Measurements from ENCODE around the gene TEKT3. TPM values are rescaled to one million over a fixed set of nuclear protein-coding genes. Genes with fewer than 3 reads are reported as not detected.

Gene TEKT3
- total RNA-seq, 1 experiment from 2014 or later, result not detected

DNA sequence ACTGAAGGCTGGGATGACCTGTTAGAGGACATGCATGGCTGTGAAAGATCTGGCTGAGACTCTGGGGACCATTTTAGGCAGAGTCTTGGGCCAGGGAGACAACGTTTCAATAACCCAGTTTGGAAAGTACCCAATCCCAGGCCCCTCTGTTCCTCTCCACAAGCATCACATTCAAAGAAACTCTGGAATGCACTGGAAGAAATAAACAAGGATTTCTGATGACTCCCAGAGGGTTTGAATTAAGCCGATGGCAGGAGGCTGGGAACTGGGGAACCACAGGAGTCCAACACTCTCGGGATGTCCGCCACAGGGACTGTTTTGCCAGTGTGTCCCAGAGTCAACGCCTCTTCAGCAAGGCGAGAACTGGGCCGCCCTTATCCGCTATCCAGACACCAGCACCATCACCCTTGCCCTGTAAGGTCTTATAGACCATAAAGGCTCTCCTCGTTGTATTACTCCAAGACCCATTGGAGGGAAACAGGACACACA, 79.6 kb downstream of the TEKT3 start:
- in situ Hi-C loops (cut with HindIII; ENCODE audit: low pct_unique_long_range_greater_than_20kb, low sequenced_read_pairs), result no loop called here
- DNase-seq (ENCODE audit: low read depth, low spot score), result peak; percentile 33

DNA sequence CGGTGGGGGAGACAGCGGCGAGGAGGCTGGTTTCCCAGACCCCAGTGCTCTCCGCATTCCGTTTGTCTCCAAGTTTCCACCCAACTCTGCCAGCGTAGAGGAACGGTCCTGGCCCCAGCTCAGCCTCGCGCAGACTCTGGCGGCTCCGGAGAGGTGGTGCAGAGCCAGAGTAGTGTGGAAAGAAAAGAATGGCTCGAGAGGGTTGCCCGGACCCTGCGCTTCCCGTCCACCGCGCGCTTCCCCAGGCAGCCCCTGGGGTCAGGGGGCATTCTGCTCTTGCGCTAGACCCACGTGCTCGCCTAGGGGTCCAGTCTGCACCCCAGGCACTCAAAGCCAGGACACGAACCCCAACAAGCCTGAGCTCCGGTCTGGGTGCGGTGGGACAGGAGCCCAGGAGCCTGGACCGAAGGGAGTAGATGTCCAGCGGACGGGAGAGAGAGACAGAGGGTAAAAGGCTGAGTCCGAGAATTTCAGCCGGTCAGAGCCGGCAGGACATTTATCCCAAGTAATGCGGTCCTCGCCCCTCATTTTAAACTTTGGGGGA, 80.1 kb downstream of the TEKT3 start:
- DNase-seq (ENCODE audit: low read depth, low spot score), result peak; percentile 61
- in situ Hi-C loops (cut with HindIII; ENCODE audit: low pct_unique_long_range_greater_than_20kb, low sequenced_read_pairs), result no loop called here

DNA sequence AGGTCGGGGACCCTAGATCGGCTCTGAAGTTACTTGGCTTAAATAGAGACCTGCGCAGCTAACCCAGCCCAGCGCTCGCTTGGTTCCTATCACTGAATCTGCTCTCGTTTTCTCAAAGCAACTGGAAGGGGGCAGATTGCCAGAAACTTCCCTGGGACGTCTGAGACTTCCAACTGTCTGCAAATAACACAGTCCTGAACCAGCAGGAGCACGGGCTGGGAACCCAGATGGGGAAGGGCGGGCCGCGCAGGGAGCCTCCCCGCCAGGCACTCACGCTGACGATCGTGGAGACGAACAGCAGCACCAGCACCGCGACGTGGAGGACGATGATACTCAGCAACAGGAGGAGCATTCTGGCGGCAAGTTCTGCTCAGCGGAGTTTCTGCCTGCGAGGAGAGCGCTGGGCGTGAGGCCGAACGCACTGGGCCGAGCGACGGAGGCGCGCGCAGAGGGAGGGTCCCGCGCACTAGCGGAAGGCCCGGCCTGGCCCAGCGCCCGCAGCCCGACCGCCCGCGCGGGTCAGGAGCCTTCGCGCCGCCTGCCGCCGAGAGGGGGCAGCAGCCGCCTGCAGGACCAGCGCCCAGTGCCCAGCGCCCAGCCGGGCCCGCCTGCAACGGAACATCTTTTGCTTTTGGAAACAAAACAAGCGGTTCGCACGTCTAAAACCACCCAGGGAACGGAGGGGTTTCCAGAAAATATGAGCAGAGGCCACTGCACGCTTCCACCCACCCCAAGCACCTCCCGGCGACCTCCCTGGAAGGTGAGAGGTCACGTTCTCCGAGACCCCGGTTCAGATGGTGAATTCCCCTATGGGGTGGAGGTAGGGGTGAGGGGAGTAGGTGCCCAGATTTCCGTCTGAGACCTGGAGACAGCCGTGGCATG, 80.8 kb downstream of the TEKT3 start:
- peak; percentile 76 for DNase-seq (ENCODE audit: low read depth, low spot score)
- in situ Hi-C loops (cut with HindIII; ENCODE audit: low pct_unique_long_range_greater_than_20kb, low sequenced_read_pairs), result no loop called here

DNA sequence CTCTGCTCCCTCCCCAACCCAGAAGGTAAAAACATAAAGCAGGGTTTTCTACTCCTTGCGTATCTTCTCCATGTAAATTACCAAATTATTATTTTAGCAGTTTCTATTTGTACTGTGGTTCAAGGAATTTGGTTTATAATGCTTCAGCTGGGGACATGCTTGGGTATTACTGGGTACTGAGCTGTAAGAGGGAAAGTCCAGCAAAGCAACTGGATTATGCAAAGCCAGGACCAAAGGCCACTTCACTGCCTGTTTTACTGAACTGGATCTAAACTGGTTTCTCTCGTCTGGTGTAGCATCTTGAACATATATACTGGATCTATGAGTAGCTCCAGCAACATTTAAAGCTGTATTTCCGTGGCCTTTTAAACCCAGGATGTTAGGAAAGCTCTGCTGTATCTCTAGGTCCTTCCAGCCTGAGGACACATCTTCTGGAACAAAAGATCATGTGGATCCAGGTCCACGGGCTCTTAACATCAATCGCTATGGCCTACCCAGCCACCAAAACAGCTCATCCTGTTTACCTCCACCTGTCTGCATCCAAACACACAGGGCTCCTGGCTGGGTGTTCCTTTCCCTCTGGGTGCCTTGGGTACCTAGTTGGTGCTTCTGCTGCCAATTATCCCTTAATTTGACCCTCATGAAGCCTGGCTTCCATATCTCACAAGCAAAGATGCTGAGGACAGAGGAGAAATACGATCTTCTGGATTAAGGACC, 83.4 kb downstream of the TEKT3 start:
- no peak for DNase-seq (ENCODE audit: low read depth, low spot score)
- in situ Hi-C loops (cut with HindIII; ENCODE audit: low pct_unique_long_range_greater_than_20kb, low sequenced_read_pairs), result no loop called here

DNA sequence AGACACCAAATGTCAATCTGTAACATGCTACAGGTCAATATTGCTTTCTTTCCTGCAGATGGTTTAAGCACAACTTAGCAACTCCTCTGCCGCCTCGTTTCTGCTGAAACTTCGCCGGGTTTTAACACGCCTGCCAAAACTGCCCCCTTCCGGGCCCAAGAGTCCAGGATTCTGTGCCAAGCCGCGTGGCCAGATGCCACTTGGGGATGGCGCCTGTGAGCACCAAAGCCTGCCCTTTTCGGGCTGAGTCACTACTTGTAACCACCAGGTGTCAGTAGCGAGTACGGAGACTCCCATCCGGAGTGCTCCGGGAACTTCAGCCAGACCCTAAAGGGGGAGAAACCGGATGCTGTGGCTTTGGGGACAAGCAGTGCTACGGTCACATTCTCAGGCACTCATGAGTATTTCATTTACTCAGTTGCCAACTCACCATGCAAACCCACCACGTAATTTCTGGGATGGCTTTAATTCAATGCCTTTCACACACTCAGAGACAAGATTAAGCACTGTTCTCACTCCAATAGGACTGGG, 84.1 kb downstream of the TEKT3 start:
- peak; percentile 86 for DNase-seq (ENCODE audit: low read depth, low spot score)
- in situ Hi-C loops (cut with HindIII; ENCODE audit: low pct_unique_long_range_greater_than_20kb, low sequenced_read_pairs), result no loop called here

DNA sequence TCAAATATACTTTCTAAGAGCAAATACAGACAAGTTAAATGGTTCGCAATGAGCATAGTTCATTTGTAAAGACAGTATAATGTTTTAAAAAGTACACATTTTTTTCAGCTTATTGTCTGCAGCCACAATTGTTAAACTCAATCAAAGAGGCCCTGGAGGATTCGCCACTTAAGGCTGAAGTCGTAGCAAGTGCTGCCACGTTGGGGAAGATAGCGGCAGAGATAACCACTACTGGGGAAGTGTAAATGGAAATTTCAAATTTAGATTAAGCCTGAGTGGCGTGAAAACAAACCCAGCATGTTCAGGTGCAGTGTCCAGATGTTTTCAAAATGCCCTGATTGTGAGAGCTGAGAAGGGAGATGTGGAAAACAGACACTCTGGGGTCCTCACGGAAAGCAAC, 84.7 kb downstream of the TEKT3 start:
- in situ Hi-C loops (cut with HindIII; ENCODE audit: low pct_unique_long_range_greater_than_20kb, low sequenced_read_pairs), result no loop called here
- DNase-seq (ENCODE audit: low read depth, low spot score), result no peak

DNA sequence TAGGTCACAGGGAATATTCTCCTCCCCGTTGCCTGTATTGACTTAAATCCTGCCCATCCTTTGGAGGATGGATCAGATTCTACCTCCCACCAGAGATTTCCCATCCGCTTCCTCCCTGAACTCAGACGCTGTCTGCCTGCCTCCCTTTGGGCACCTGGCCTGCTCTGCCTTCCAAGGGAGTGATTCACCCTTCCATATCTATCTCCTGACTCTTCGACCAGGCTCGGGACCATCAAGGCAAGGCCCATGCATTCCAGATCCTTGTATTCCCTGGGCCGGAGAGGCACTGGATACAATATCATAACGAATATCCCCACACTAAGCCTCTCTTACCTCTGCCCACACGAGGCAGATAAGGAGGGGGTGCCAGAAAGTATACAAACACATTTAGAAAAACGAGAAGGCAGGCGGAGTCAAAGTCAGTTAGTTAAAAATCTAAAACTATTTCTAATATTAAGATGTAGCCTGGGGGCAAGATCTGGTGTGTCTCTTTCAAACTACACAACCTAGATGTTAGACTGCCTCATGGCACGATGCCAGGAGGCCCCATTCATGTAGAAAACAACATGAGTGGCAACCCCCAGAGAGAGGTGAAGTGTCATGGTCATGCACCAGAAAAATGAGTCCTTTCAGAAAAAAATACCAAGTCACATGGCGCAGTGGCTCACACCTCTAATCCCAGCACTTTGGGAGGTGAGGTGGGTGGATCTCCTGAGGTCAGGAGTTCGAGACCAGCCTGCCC, 85.5 kb downstream of the TEKT3 start:
- in situ Hi-C loops (cut with HindIII; ENCODE audit: low pct_unique_long_range_greater_than_20kb, low sequenced_read_pairs), result no loop called here
- DNase-seq (ENCODE audit: low read depth, low spot score), result no peak

Small RNAs within 50 kb of the gene (small RNA-seq; reads per million reads assigned to genes)
- 0 reads per million in 2 experiments for gene RNU6-799P

Other genes starting within 250 kb of the TEKT3 start
- gene PMP22, start 76.3 kb downstream of the TEKT3 start, total RNA-seq (2014; rRNA removed; shearing (Covaris generic)), result 53.5 and 54.9 TPM in 2 replicates
- 0.77 and 1.6 TPM in 2 replicates for gene CDRT4, start 126.0 kb upstream of the TEKT3 start, total RNA-seq (2014; rRNA removed; shearing (Covaris generic))
- gene TVP23C, start 221.9 kb upstream of the TEKT3 start, total RNA-seq (2014; rRNA removed; shearing (Covaris generic)), result 5.7 and 9.0 TPM in 2 replicates